A673 (cell line): Measurements from ENCODE around the gene FAM180A.
"Not testable (repeated sequence)": the region's sequence is repeated elsewhere in the genome, so short reads cannot be mapped to it uniquely, and the experiment has no call there.

ENCODE experiments used
- CTCF ChIP-seq: fragments of 300-800, 200-600 bp; sonication (generic); conservative IDR thresholded peaks from 2 replicates; pipeline ENCODE4 v1.5.1; 2017; ENCODE audit warnings: low read depth, mild to moderate bottlenecking, antibody characterized with exemption, low read length, moderate library complexity, mixed read lengths
- EZH2 ChIP-seq: fragments of 200-600 bp; sonication (generic); IDR thresholded peaks from 2 replicates; pipeline ENCODE4 v1.6.1; 2017; ENCODE audit warnings: borderline replicate concordance, low read depth, mild to moderate bottlenecking, mixed read lengths, antibody characterized with exemption, low read length; ENCODE audit not compliant: poor library complexity, severe bottlenecking

GRCh38 chr7:135775915-135776314 is 27.3 kb upstream of the FAM180A start:
- not testable (repeated sequence) for TF ChIP-seq CTCF, EZH2
